ENCODE data around the gene SLC16A7.

The SLC16A7 gene

GRCh38 chr12:59615392-59616165 lies 19.8 kb downstream of the SLC16A7 start:
- no peak for DNase-seq (ENCODE audit: low read depth)
- H3K4me3 ChIP-seq (ENCODE audit: low read depth, low read length) = no peak overlapping the region
- TF ChIP-seq MAX (IDR thresholded peaks at IDR 0.05; ENCODE audit: low read depth, low read length) (no peak), CTCF (IDR thresholded peaks at IDR 0.05; ENCODE audit: low read depth, low read length) (no peak), MYC (IDR thresholded peaks at IDR 0.05; ENCODE audit: low read depth, low read length) (no peak), POLR2A (IDR thresholded peaks at IDR 0.05; ENCODE audit: extremely low read depth, insufficient read length) (no peak)

- DNase-seq (ENCODE audit: low read depth) = no peak
- H3K4me3 ChIP-seq (ENCODE audit: low read depth, low read length) = no peak overlapping the region
- TF ChIP-seq CTCF (IDR thresholded peaks at IDR 0.05; ENCODE audit: low read depth, low read length) = no peak
- no peak for TF ChIP-seq POLR2A (IDR thresholded peaks at IDR 0.05; ENCODE audit: extremely low read depth, insufficient read length)
- no peak for TF ChIP-seq MYC (IDR thresholded peaks at IDR 0.05; ENCODE audit: low read depth, low read length)
- TF ChIP-seq MAX (IDR thresholded peaks at IDR 0.05; ENCODE audit: low read depth, low read length) = no peak
Observed at GRCh38 chr12:59619461-59620240, 23.8 kb downstream of the SLC16A7 start.

GRCh38 chr12:59620326-59620725 lies 24.5 kb downstream of the SLC16A7 start:
- H3K4me3 ChIP-seq (ENCODE audit: low read depth, low read length) = no peak overlapping the region
- no peak for DNase-seq (ENCODE audit: low read depth)
- TF ChIP-seq MAX (IDR thresholded peaks at IDR 0.05; ENCODE audit: low read depth, low read length) = no peak
- TF ChIP-seq MYC (IDR thresholded peaks at IDR 0.05; ENCODE audit: low read depth, low read length) = no peak
- TF ChIP-seq CTCF (IDR thresholded peaks at IDR 0.05; ENCODE audit: low read depth, low read length) = no peak
- no peak for TF ChIP-seq POLR2A (IDR thresholded peaks at IDR 0.05; ENCODE audit: extremely low read depth, insufficient read length)

GRCh38 chr12:59624732-59625460 lies 29.1 kb downstream of the SLC16A7 start:
- peak; percentile 11 for DNase-seq (ENCODE audit: low read depth)
- no peak for TF ChIP-seq CTCF (IDR thresholded peaks at IDR 0.05; ENCODE audit: low read depth, low read length)
- TF ChIP-seq MAX (IDR thresholded peaks at IDR 0.05; ENCODE audit: low read depth, low read length) = no peak
- no peak for TF ChIP-seq POLR2A (IDR thresholded peaks at IDR 0.05; ENCODE audit: extremely low read depth, insufficient read length)
- no peak for TF ChIP-seq MYC (IDR thresholded peaks at IDR 0.05; ENCODE audit: low read depth, low read length)
- H3K4me3 ChIP-seq (ENCODE audit: low read depth, low read length) = no peak overlapping the region

GRCh38 chr12:59626382-59626781 lies 30.6 kb downstream of the SLC16A7 start:
- H3K4me3 ChIP-seq (ENCODE audit: low read depth, low read length) = no peak overlapping the region
- TF ChIP-seq CTCF (IDR thresholded peaks at IDR 0.05; ENCODE audit: low read depth, low read length) (no peak), MAX (IDR thresholded peaks at IDR 0.05; ENCODE audit: low read depth, low read length) (no peak), POLR2A (IDR thresholded peaks at IDR 0.05; ENCODE audit: extremely low read depth, insufficient read length) (no peak), MYC (IDR thresholded peaks at IDR 0.05; ENCODE audit: low read depth, low read length) (no peak)
- no peak for DNase-seq (ENCODE audit: low read depth)
